ENCODE measurements around the gene PUSL1. TPM values are rescaled to one million over a fixed set of nuclear protein-coding genes. Genes with fewer than 3 reads are reported as not detected.

The PUSL1 gene
- total and polyA plus RNA-seq, 2 of the 13 experiments (the other 11 are each of a cell fraction or from before 2014, with no cell fraction given) = 8.3 to 22.2 TPM

- TF ChIP-seq SAFB2 (CRISPR knock-in tag; IDR thresholded peaks at IDR 0.05; ENCODE audit: borderline replicate concordance, low read depth) (no peak; the same call in 1 of the 2 replicates), ZNF33B (CRISPR knock-in tag; IDR thresholded peaks at IDR 0.05) (no peak), ZNF280B (CRISPR knock-in tag; IDR thresholded peaks at IDR 0.05; ENCODE audit: borderline replicate concordance) (no peak; the same call in 1 of the 2 replicates), ZNF142 (CRISPR knock-in tag; IDR thresholded peaks at IDR 0.05) (no peak), ZNF441 (CRISPR knock-in tag; IDR thresholded peaks at IDR 0.05; ENCODE audit: borderline replicate concordance) (0 out of 2 replicates have a peak, but pooled peaks have one; percentile 17), SMARCE1 (IDR thresholded peaks at IDR 0.05; ENCODE audit: borderline replicate concordance) (no peak), SP140L (CRISPR knock-in tag; IDR thresholded peaks at IDR 0.05; ENCODE audit: borderline replicate concordance) (no peak), ZNF775 (CRISPR knock-in tag; IDR thresholded peaks at IDR 0.05; ENCODE audit: borderline replicate concordance) (no peak), ZNF780A (CRISPR knock-in tag; IDR thresholded peaks at IDR 0.05) (peak; percentile 36; the same call in 1 of the 2 replicates), ZNF501 (CRISPR knock-in tag; IDR thresholded peaks at IDR 0.05) (peak; percentile 62; the same call in 1 of the 2 replicates), ZNF614 (CRISPR knock-in tag; IDR thresholded peaks at IDR 0.05; ENCODE audit: borderline replicate concordance) (peak; percentile 77; the same call in 1 of the 2 replicates), ATF5 (CRISPR knock-in tag; IDR thresholded peaks at IDR 0.05; ENCODE audit: low read depth) (no peak), ATF7 (IDR thresholded peaks at IDR 0.05) (no peak), ATF7 (CRISPR knock-in tag; IDR thresholded peaks at IDR 0.05) (0 out of 2 replicates have a peak, but pooled peaks have one; percentile 5), ZNF713 (CRISPR knock-in tag; IDR thresholded peaks at IDR 0.05) (no peak), GRHL1 (CRISPR knock-in tag; conservative IDR thresholded peaks at IDR 0.05) (no peak), ZNF768 (CRISPR knock-in tag; IDR thresholded peaks at IDR 0.05) (peak; percentile 100), MAZ (IDR thresholded peaks at IDR 0.05; ENCODE audit: borderline replicate concordance, low read depth, low read length) (peak; percentile 57), MAZ (CRISPR knock-in tag; IDR thresholded peaks at IDR 0.05; ENCODE audit: low read depth) (peak; percentile 92)
Observed at GRCh38 chr1:1281533-1282321, 26.7 kb upstream of the PUSL1 start (continued).

Data from HepG2 (cell line).